Small intestine (tissue), 7 donors: Measurements from ENCODE around the gene CAMTA1. TPM values are rescaled to one million over a fixed set of nuclear protein-coding genes. Genes with fewer than 3 reads are reported as not detected.

Experiments
- DNase-seq, 2 donors: peaks; one replicate each; pipeline versions ENCODE4 v3.0.0 to v3.0.0-alpha.2; 2013
- FAIRE-seq: peaks from 2 replicates; lab custom pipeline; 2012; peaks lifted over from hg19 to GRCh38; lab: Jason Lieb, UNC
- H3K27ac ChIP-seq, 3 donors: one replicate each; pipeline ENCODE4 v1.5.1; 2013; ENCODE audit warnings: low read length in 2 of 3, mild to moderate bottlenecking in 2 of 3, control low read depth in 1 of 3, inconsistent platforms in 1 of 3, low read depth in 1 of 3, moderate library complexity in 1 of 3
- H3K27me3 ChIP-seq, 3 donors: one replicate each; pipeline ENCODE4 v1.6.1; 2013; ENCODE audit warnings: low read length in 3 of 3, inconsistent platforms in 1 of 3; ENCODE audit not compliant: control insufficient read depth in 3 of 3, insufficient read depth in 3 of 3
- H3K36me3 ChIP-seq, 3 donors: one replicate each; pipeline ENCODE4 v1.6.1; 2013; ENCODE audit warnings: low read length in 3 of 3, inconsistent platforms in 1 of 3, low read depth in 1 of 3, mild to moderate bottlenecking in 1 of 3, moderate library complexity in 1 of 3; ENCODE audit not compliant: control insufficient read depth in 3 of 3, insufficient read depth in 2 of 3
- H3K4me1 ChIP-seq, 3 donors: one replicate each; pipeline ENCODE4 v1.6.1; 2013; ENCODE audit warnings: low read length in 2 of 3, inconsistent platforms in 1 of 3, low read depth in 1 of 3, mild to moderate bottlenecking in 1 of 3, moderate library complexity in 1 of 3; ENCODE audit not compliant: control insufficient read depth in 3 of 3, insufficient read depth in 2 of 3
- H3K4me3 ChIP-seq, 3 donors: one replicate each; pipeline ENCODE4 v1.5.1; 2013; ENCODE audit warnings: low read length in 3 of 3, control low read depth in 1 of 3, inconsistent platforms in 1 of 3, low read depth in 1 of 3, mild to moderate bottlenecking in 1 of 3, moderate library complexity in 1 of 3
- H3K9me3 ChIP-seq, 2 donors: one replicate each; pipeline ENCODE4 v1.6.1; 2013; ENCODE audit warnings: low read depth in 1 of 2, low read length in 1 of 2; ENCODE audit not compliant: control insufficient read depth in 2 of 2, insufficient read depth in 1 of 2
- WGBS, 3 donors: extraction: QIAGEN DNeasy Blood & Tissue Kit; methylation state at CpG; one replicate each; pipeline ENCODE4 v1.1.7; 2013; 5-methylcytosine and 5-hydroxymethylcytosine counted together
- polyA plus RNA-seq, 4 donors: library from polyadenylated mRNA; stranded (reverse) in 3 of 4; unstranded in 1 of 4; fragments of 200-250 nt in 3 of 4; fragments of 120-200 nt in 1 of 4; gene quantifications; one replicate each; pipeline versions ENCODE4 v1.2.1 to v1.2.3, GENCODE V29; 2013
- donor health status: healthy with polysubstance abuse.
- donor health status: control.
- donor health status: control.
- donor health status: Bipolar disorder and iron deficiency.
- donor health status: healthy.

CAMTA1 gene
- polyA plus RNA-seq, 4 donors = 57.6 to 177 (median 147) TPM

- no peak overlapping the region for H3K27ac ChIP-seq
- FAIRE-seq = no peak
- WGBS, 3 donors = 66 to 74% (median 73%) methylated on average over 10 of the region's 10 CpGs
- no peak overlapping the region for H3K4me3 ChIP-seq
- no peaks in the 10 kb centered on the region for H3K9me3 ChIP-seq
- no peaks in the 10 kb centered on the region for H3K36me3 ChIP-seq
- DNase-seq = no peak
- no peaks in the 10 kb centered on the region for H3K27me3 ChIP-seq
- H3K4me1 ChIP-seq = no peaks in the 10 kb centered on the region
Measured at GRCh38 chr1:7517611-7518330, 732.5 kb downstream of the CAMTA1 start.

GRCh38 chr1:7518411-7518810, 733.2 kb downstream of the CAMTA1 start:
- WGBS, 3 donors = 91 to 93% (median 91%) methylated on average over 8 of the region's 8 CpGs
- no peak for DNase-seq
- no peak for FAIRE-seq
- Histone ChIP-seq H3K27ac (no peak overlapping the region), H3K4me1 (no peaks in the 10 kb centered on the region), H3K4me3 (no peak overlapping the region), H3K27me3 (no peaks in the 10 kb centered on the region), H3K36me3 (no peaks in the 10 kb centered on the region), H3K9me3 (no peaks in the 10 kb centered on the region)

GRCh38 chr1:7519181-7519860, 734.1 kb downstream of the CAMTA1 start:
- H3K27me3 ChIP-seq = no peaks in the 10 kb centered on the region
- no peaks in the 10 kb centered on the region for H3K36me3 ChIP-seq
- FAIRE-seq (no peak), DNase-seq (no peak)
- H3K27ac ChIP-seq = no peak overlapping the region
- H3K4me3 ChIP-seq = no peak overlapping the region
- no peaks in the 10 kb centered on the region for H3K4me1 ChIP-seq
- WGBS, 3 donors = 64 to 87% (median 80%) methylated on average over 8 of the region's 8 CpGs
- H3K9me3 ChIP-seq = no peaks in the 10 kb centered on the region

- DNase-seq = no peak
- FAIRE-seq = no peak
- H3K36me3 ChIP-seq = no peaks in the 10 kb centered on the region
- H3K27me3 ChIP-seq = no peaks in the 10 kb centered on the region
- no peak overlapping the region for H3K27ac ChIP-seq
- no peaks in the 10 kb centered on the region for H3K4me1 ChIP-seq
- no peak overlapping the region for H3K4me3 ChIP-seq
- no peaks in the 10 kb centered on the region for H3K9me3 ChIP-seq
- WGBS, 3 donors = 68 to 80% (median 78%) methylated on average over 9 of the region's 9 CpGs
Measured at GRCh38 chr1:7519861-7520395, 734.7 kb downstream of the CAMTA1 start.

GRCh38 chr1:7520496-7520895, 735.2 kb downstream of the CAMTA1 start:
- no peak overlapping the region for H3K4me3 ChIP-seq
- no peaks in the 10 kb centered on the region for H3K27me3 ChIP-seq
- H3K9me3 ChIP-seq = no peaks in the 10 kb centered on the region
- no peak for DNase-seq
- FAIRE-seq = no peak
- WGBS, 3 donors = 73 to 85% (median 77%) methylated on average over 4 of the region's 4 CpGs
- H3K4me1 ChIP-seq = no peaks in the 10 kb centered on the region
- H3K36me3 ChIP-seq = no peaks in the 10 kb centered on the region
- H3K27ac ChIP-seq = no peak overlapping the region

- DNase-seq = no peak
- Histone ChIP-seq H3K4me3 (no peak overlapping the region), H3K27me3 (no peaks in the 10 kb centered on the region), H3K27ac (no peak overlapping the region), H3K4me1 (no peaks in the 10 kb centered on the region), H3K36me3 (no peaks in the 10 kb centered on the region), H3K9me3 (no peaks in the 10 kb centered on the region)
- FAIRE-seq = no peak
- 86 to 89% (median 88%) methylated on average over 16 of the region's 16 CpGs for WGBS, 3 donors
Measured at GRCh38 chr1:7524341-7525337, 739.4 kb downstream of the CAMTA1 start.

GRCh38 chr1:7525338-7526063, 740.2 kb downstream of the CAMTA1 start:
- Histone ChIP-seq H3K27me3 (no peaks in the 10 kb centered on the region), H3K4me3 (no peak overlapping the region), H3K36me3 (no peaks in the 10 kb centered on the region), H3K9me3 (no peaks in the 10 kb centered on the region), H3K4me1 (no peaks in the 10 kb centered on the region), H3K27ac (no peak overlapping the region)
- WGBS, 3 donors = 78 to 90% (median 78%) methylated on average over 12 of the region's 12 CpGs
- no peak for FAIRE-seq
- DNase-seq = no peak
